Neural progenitor cell (in vitro differentiated cells): Measurements from ENCODE around the gene AKAP6.

Experiments used
- CTCF ChIP-seq: fragments of 200-600 bp; sonication (generic); IDR thresholded peaks from 2 replicates; pipeline ENCODE4 v1.5.1; 2017; ENCODE audit warnings: antibody characterized with exemption, mild to moderate bottlenecking
- EZH2 ChIP-seq: fragments of 200-600 bp; sonication (generic); IDR thresholded peaks from 2 replicates; pipeline ENCODE4 v1.6.1; 2017; ENCODE audit warnings: antibody characterized with exemption, mild to moderate bottlenecking, moderate library complexity
- EZH2phosphoT487 ChIP-seq: fragments of 200-600 bp; sonication (generic); IDR thresholded peaks from 2 replicates; pipeline ENCODE4 v1.6.1; 2017; ENCODE audit warnings: antibody characterized with exemption

- TF ChIP-seq CTCF: no peak
- TF ChIP-seq EZH2phosphoT487: no peak
- TF ChIP-seq EZH2: no peak
Measured at GRCh38 chr14:32761381-32761968, 432.4 kb downstream of the AKAP6 start.
